Activated naive CD4-positive, alpha-beta T cell treated with anti-CD3 and anti-CD28 coated beads for 36 hours (primary cell): ENCODE results near the gene SEC14L6. TPM values are rescaled to one million over a fixed set of nuclear protein-coding genes. Genes with fewer than 3 reads are reported as not detected.

ENCODE experiments used
- CTCF ChIA-PET: fragments of 350-600 bp; sonication (Branson Sonifier 250); formaldehyde crosslinking; loops from one replicate; lab custom pipeline; 2021; ENCODE audit warnings: antibody characterized with exemption; lab: Charles Lee
- DNase-seq: peaks from one replicate; pipeline ENCODE4 v3.0.0-alpha.2; 2020
- H3K27ac Mint-ChIP-seq: one replicate; pipeline ENCODE4 v1.8.0; 2021; ENCODE audit warnings: mild to moderate bottlenecking, mixed read lengths
- H3K27me3 Mint-ChIP-seq: one replicate; pipeline ENCODE4 v1.8.0; 2021; ENCODE audit warnings: low read depth, mixed read lengths
- H3K36me3 Mint-ChIP-seq: one replicate; pipeline ENCODE4 v1.8.0; 2021; ENCODE audit warnings: low read depth, mixed read lengths
- H3K4me1 Mint-ChIP-seq: one replicate; pipeline ENCODE4 v1.8.0; 2021; ENCODE audit warnings: low read depth, mixed read lengths
- H3K4me3 Mint-ChIP-seq: one replicate; pipeline ENCODE4 v1.8.0; 2021; ENCODE audit warnings: mild to moderate bottlenecking, moderate library complexity, mixed read lengths
- H3K9me3 Mint-ChIP-seq: one replicate; pipeline ENCODE4 v1.8.0; 2021; ENCODE audit warnings: mixed read lengths
- intact Hi-C: fragments of 100-400 bp; cut with micrococcal nuclease; formaldehyde crosslinking; loops from one replicate; pipeline ENCODE4 v1.15.1; 2023
- total RNA-seq, 2 experiments: library from RNA; stranded (reverse); gene quantifications; one replicate each; pipeline ENCODE4 v1.2.3, GENCODE V29; 2021

SEC14L6 gene
- total RNA-seq, 2 experiments from 2014 or later = not detected

DNA sequence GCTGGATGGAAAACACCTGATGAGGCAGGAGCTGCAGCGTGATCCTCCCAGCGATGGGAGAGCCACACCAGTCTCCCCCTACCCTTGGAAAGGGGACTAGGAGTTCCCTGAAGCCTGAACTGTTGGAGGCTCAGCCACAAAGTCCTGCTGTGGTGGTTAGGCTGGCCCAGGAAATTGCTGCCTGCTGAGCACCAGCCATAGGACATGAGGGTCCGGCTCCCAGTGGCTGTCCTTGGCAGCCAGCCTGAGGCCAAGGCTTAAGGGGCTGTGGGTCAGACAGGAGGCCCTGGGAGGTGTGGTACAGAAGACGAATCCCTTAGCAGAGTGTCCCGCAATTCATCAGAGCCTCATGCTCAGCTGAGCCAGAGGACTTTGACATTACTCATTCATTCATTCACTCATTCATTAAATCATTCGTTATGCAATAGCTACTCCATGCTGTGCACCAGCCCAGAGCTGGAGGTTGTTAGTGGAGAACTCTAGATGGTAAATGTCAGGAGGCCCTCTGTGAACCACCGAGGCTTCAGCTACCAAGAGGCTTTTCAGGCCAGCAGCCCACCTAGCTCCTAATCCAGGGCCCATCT, 26.6 kb downstream of the SEC14L6 start:
- Mint-ChIP-seq H3K36me3 (no peaks in the 10 kb centered on the region), H3K4me1 (no peaks in the 10 kb centered on the region), H3K27ac (no peak overlapping the region), H3K9me3 (no peaks in the 10 kb centered on the region), H3K4me3 (no peak overlapping the region), H3K27me3 (no peaks in the 10 kb centered on the region)
- CTCF ChIA-PET = no interaction called here
- intact Hi-C loops = no loop called here
- DNase-seq = no peak

DNA sequence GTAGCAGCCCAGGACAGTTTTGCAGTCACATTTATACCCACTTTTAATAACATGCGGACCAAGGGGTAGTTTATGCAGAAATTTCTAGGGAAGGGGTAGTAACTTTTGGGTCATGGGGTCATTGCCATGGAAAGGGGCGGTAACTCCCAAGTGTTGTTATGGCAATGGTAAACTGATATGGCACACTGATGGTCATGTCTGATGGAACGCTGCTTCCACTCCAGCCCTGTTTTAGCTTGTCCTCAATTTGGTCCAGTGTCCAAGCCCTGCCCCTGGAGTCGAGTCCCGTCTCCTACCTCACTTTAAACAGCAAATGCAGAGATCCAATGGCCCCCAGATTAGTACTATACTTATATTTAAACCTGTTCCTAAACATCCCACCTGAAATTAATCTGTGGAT, 29.8 kb downstream of the SEC14L6 start:
- H3K4me1 Mint-ChIP-seq = no peaks in the 10 kb centered on the region
- no peak for DNase-seq
- H3K9me3 Mint-ChIP-seq = no peaks in the 10 kb centered on the region
- no peak overlapping the region for H3K4me3 Mint-ChIP-seq
- no peak overlapping the region for H3K27ac Mint-ChIP-seq
- H3K36me3 Mint-ChIP-seq = no peaks in the 10 kb centered on the region
- CTCF ChIA-PET = no interaction called here
- intact Hi-C loops = no loop called here
- H3K27me3 Mint-ChIP-seq = peaks cover 2% of the 10 kb centered on the region

DNA sequence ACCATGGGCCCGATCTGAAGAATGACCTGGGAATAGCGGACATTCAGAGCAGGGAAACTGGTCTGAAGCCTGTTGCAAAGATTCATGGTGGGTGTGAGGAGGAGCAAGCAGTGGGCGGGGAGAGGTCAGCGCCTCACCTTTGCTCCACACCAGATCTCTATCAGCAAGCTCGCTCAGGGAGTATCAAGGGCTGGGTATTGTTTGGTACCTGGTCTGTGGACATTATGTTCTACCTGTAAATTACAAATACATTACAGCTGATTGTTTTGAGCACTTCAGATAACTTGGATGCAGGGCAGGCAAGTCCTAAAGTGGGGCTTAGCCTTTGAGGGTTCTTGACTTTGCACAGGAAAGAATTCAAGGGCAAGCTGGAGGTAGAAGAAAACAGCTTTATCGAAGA, 30.3 kb downstream of the SEC14L6 start:
- Mint-ChIP-seq H3K9me3 (no peaks in the 10 kb centered on the region), H3K4me1 (no peaks in the 10 kb centered on the region), H3K27me3 (peaks cover 2% of the 10 kb centered on the region), H3K27ac (no peak overlapping the region), H3K4me3 (no peak overlapping the region), H3K36me3 (no peaks in the 10 kb centered on the region)
- CTCF ChIA-PET = no interaction called here
- intact Hi-C loops = no loop called here
- no peak for DNase-seq

DNA sequence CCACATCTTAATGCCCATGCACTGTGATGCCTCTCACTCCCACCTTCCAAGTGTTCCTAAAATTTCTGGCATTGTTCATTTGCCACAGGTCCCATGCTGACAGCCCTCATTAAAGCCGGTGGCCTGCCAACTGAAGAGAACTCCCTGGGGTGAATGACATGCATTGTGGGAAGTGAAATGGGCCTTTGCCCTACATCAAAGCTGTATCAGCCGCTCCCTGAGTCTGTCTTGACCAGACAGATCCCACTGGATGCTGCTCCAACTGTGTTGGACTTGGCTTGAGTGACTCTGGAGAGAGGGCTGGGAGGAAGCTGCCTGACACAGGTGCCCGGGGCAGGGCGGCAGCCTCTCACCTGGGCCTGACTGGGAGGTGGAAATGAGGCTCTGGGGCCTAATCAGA, 32.3 kb downstream of the SEC14L6 start:
- CTCF ChIA-PET = no interaction called here
- DNase-seq = no peak
- Mint-ChIP-seq H3K4me1 (no peaks in the 10 kb centered on the region), H3K27me3 (peaks cover 2% of the 10 kb centered on the region), H3K36me3 (no peaks in the 10 kb centered on the region), H3K4me3 (no peak overlapping the region), H3K27ac (no peak overlapping the region), H3K9me3 (no peaks in the 10 kb centered on the region)
- intact Hi-C loops = no loop called here

DNA sequence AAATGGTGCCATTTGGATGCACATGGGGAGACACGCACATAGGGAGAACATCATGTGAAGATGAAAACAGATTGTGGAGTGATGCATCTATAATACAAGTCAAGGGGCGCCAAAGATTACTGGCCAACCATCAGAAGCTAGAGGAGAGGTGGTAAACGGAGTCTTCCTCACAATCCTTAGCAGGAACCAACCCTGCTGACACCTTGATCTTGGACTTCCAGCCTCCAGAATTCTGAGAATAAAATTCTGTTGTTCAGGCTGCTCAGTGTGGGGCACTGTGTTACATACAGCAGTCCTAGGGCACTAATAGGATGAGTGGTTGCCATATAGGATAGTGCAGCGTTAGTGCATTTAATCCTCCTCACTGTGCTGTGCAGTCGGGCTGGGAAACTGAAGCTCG, 33.1 kb downstream of the SEC14L6 start:
- Mint-ChIP-seq H3K27me3 (peaks cover 2% of the 10 kb centered on the region), H3K27ac (no peak overlapping the region), H3K9me3 (no peaks in the 10 kb centered on the region), H3K4me1 (no peaks in the 10 kb centered on the region), H3K36me3 (no peaks in the 10 kb centered on the region), H3K4me3 (no peak overlapping the region)
- intact Hi-C loops = no loop called here
- DNase-seq = no peak
- CTCF ChIA-PET = interaction anchor here (0.5 kb wide), 1 partner anchor 693 kb away, joined by 4 read pairs; no protein-coding TSS in a partner anchor

DNA sequence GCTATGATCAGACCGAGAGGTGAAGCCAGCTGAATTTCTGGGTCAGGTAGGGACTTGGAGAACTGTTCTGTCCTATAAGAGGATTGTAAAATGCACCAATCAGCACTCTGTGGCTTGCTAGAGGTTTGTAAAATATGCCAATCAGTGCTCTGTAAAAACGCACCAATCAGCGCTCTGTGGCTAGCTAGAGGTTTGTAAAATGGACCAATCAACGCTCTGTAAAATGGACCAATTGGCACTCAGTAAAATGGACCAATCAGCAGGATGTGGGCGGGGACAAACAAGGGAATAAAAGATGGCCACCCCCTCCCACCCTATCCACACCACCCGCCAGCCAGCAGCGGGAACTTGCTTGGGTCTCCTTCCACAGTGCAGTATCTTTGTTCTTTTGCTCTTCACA, 34.6 kb downstream of the SEC14L6 start:
- H3K27ac Mint-ChIP-seq = no peak overlapping the region
- no peaks in the 10 kb centered on the region for H3K4me1 Mint-ChIP-seq
- H3K27me3 Mint-ChIP-seq = peaks cover 2% of the 10 kb centered on the region
- no peak for DNase-seq
- H3K9me3 Mint-ChIP-seq = no peaks in the 10 kb centered on the region
- intact Hi-C loops = no loop called here
- CTCF ChIA-PET = interaction anchor here (0.7 to 1.5 kb wide), 2 partner anchors 27 to 126 kb away, joined by 3 to 4 read pairs; no protein-coding TSS in a partner anchor
- H3K4me3 Mint-ChIP-seq = no peak overlapping the region
- H3K36me3 Mint-ChIP-seq = no peaks in the 10 kb centered on the region

DNA sequence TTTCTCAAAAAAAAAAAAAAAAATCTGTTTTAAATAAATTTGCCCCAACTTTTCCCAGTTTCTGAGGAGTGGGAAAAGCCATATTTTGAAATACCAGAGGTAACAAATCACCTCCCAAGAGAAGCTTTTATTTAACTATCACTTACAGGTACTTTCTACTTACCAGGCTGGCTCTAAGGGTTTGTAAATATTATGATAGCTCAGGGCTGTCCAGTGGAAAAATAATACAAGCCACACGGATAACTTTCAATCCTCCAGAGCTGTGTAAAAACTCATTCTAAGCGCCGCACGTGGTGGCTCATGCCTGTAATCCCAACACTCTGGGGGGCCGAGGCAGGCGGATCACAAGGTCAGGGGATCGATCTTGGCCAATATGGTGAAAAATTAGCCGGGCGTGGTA, 35.4 kb downstream of the SEC14L6 start:
- CTCF ChIA-PET = interaction anchor here (0.6 to 1.5 kb wide), 2 partner anchors 10 to 26 kb away, joined by 3 to 9 read pairs; no protein-coding TSS in a partner anchor
- Mint-ChIP-seq H3K9me3 (no peaks in the 10 kb centered on the region), H3K4me3 (no peak overlapping the region), H3K36me3 (no peaks in the 10 kb centered on the region), H3K4me1 (no peaks in the 10 kb centered on the region), H3K27me3 (peaks cover 6% of the 10 kb centered on the region), H3K27ac (no peak overlapping the region)
- intact Hi-C loops = no loop called here
- no peak for DNase-seq

DNA sequence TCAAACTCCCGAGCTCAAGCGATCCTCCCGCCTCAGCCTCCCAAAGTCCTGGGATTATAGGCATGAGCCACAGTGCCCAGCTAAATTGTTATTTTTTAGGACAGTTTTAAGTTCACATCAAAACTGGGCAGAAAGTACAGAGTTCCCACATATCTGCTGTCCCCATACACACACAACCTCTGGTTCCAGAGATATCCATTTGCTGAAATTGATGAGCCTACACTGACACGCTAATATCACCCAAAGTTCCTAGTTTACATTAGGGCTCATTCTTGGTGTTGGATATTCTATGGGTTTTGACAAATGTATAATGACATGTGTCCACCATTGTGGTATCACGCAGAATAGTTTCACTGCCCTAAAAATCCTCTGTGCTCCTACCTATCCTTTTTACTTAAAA, 38.3 kb downstream of the SEC14L6 start:
- no peaks in the 10 kb centered on the region for H3K4me1 Mint-ChIP-seq
- H3K9me3 Mint-ChIP-seq = no peaks in the 10 kb centered on the region
- no peak overlapping the region for H3K4me3 Mint-ChIP-seq
- no peaks in the 10 kb centered on the region for H3K36me3 Mint-ChIP-seq
- no peak overlapping the region for H3K27ac Mint-ChIP-seq
- peaks cover 16% of the 10 kb centered on the region for H3K27me3 Mint-ChIP-seq
- CTCF ChIA-PET = interaction anchor here (0.6 kb wide), 1 partner anchor 475 kb away, joined by 5 read pairs; no protein-coding TSS in a partner anchor
- DNase-seq = no peak
- intact Hi-C loops = no loop called here

DNA sequence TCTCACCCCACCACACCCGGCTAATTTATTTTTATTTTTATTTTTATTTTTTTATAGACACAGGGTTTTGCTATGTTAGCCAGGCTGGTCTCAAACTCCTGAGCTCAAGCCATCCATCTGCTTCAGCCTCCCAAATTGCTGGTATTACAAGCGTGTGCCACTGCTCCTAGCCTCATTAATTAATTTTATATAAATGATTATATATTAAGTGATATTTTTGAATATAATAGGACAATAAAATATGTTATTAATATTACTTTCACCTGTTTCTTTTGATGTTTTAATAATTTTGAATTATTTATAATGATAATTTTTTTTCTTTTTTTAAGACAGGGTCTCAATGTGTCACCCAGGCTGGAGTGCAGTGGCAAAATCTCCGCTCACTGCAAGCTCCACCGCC, 38.9 kb downstream of the SEC14L6 start:
- Mint-ChIP-seq H3K27ac (no peak overlapping the region), H3K27me3 (peaks cover 16% of the 10 kb centered on the region), H3K36me3 (no peaks in the 10 kb centered on the region), H3K4me1 (no peaks in the 10 kb centered on the region), H3K4me3 (no peak overlapping the region), H3K9me3 (no peaks in the 10 kb centered on the region)
- no peak for DNase-seq
- CTCF ChIA-PET = no interaction called here
- intact Hi-C loops = no loop called here

DNA sequence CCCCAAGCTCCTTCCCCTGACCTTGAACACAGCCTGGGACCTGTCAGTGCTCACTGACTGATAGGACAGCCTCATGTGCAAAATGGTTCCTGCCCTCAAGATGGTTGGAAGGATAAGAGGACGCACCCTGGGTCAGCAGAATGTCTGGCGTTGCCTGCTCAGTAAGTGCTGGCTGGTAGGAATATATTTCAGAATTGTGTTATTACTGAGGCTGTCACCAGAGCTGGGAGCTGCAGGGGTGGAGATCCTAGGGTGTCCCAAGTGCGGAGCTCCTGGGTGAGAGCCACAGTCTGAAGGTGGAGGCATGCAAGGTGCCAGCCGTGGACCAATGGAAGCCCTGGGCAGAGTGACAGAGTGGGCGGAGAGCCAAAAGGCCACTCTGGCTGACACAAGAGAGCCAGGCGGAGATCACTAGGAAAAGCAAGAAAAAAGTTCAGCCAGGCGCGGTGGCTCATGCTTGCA, 40.0 kb downstream of the SEC14L6 start:
- no peaks in the 10 kb centered on the region for H3K4me1 Mint-ChIP-seq
- no peaks in the 10 kb centered on the region for H3K36me3 Mint-ChIP-seq
- H3K27me3 Mint-ChIP-seq = peaks cover 18% of the 10 kb centered on the region
- no peaks in the 10 kb centered on the region for H3K9me3 Mint-ChIP-seq
- no peak overlapping the region for H3K4me3 Mint-ChIP-seq
- CTCF ChIA-PET = no interaction called here
- no peak for DNase-seq
- intact Hi-C loops = no loop called here
- H3K27ac Mint-ChIP-seq = no peak overlapping the region

DNA sequence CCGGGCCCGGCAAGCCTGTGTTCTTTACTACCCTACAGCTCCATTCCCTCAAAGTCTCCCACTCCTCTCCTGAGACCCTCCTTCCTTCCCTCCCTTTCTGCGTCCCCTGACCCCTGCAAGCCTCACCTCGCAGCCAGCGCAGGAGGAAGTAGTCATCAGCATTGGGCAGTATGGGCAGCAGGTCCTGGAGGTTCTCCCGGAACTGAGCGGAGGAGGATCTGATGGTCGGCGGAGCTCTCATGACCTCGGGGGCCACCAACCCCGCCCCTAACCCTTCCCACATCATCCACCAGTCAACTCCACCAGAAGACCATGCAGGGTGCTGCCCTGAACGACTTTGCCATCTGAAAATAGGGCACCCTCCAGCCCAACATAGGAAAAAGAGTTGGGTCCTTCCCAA, 43.0 kb downstream of the SEC14L6 start:
- no peaks in the 10 kb centered on the region for H3K36me3 Mint-ChIP-seq
- DNase-seq = no peak
- CTCF ChIA-PET = interaction anchor here (0.7 kb wide), 1 partner anchor 248 kb away, joined by 4 read pairs; no protein-coding TSS in a partner anchor
- intact Hi-C loops = no loop called here
- H3K27me3 Mint-ChIP-seq = peaks cover 18% of the 10 kb centered on the region
- H3K27ac Mint-ChIP-seq = no peak overlapping the region
- H3K4me3 Mint-ChIP-seq = no peak overlapping the region
- no peaks in the 10 kb centered on the region for H3K9me3 Mint-ChIP-seq
- H3K4me1 Mint-ChIP-seq = no peaks in the 10 kb centered on the region

DNA sequence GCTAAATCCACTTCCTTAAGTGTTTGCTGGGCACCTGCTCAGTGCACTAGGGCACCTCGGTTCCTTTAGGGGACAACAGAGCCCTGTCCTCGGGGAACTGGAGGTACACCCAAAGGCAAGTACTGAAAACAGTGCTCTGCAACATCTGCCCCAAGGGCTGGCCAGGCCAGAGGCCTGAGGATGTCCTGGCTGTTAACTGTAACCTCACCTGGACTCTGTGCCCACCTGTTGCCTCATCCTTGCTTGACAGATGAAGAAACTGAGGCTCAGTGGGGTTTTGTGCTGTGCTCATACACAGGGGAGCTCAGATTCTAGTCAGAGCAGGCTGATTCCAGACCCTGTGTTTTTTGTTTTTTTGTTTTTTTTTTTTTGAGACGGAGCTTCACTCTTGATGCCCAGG, 43.6 kb downstream of the SEC14L6 start:
- H3K27ac Mint-ChIP-seq = no peak overlapping the region
- H3K36me3 Mint-ChIP-seq = no peaks in the 10 kb centered on the region
- H3K9me3 Mint-ChIP-seq = no peaks in the 10 kb centered on the region
- CTCF ChIA-PET = interaction anchor here (0.7 kb wide), 1 partner anchor 247 kb away, joined by 4 read pairs; no protein-coding TSS in a partner anchor
- intact Hi-C loops = no loop called here
- H3K4me1 Mint-ChIP-seq = no peaks in the 10 kb centered on the region
- H3K4me3 Mint-ChIP-seq = no peak overlapping the region
- DNase-seq = no peak
- H3K27me3 Mint-ChIP-seq = peaks cover 18% of the 10 kb centered on the region

DNA sequence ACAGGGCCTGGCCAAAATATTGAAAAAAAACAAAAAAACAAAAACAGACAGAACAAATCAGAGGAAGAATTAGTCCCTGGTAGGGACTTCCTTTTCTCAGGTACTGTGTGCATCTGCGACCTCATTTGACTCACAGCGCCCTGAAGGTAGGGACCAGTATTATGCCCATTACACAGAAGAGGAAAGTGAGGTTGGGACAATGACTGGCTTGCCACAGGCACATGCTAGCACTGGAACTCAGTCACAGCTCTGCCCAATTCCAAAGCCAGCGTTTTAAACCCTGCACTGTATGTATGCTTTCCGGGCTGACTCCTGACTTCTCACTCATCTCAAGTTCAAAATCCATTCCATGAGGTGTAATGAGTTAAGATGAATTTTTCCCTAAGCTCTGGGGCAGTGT, 44.4 kb downstream of the SEC14L6 start:
- no peak for DNase-seq
- CTCF ChIA-PET = no interaction called here
- peaks cover 18% of the 10 kb centered on the region for H3K27me3 Mint-ChIP-seq
- H3K4me1 Mint-ChIP-seq = no peaks in the 10 kb centered on the region
- H3K4me3 Mint-ChIP-seq = no peak overlapping the region
- no peaks in the 10 kb centered on the region for H3K36me3 Mint-ChIP-seq
- intact Hi-C loops = no loop called here
- H3K9me3 Mint-ChIP-seq = no peaks in the 10 kb centered on the region
- no peak overlapping the region for H3K27ac Mint-ChIP-seq
